ENCODE measurements around the gene TMUB1.

Gene TMUB1

DNA sequence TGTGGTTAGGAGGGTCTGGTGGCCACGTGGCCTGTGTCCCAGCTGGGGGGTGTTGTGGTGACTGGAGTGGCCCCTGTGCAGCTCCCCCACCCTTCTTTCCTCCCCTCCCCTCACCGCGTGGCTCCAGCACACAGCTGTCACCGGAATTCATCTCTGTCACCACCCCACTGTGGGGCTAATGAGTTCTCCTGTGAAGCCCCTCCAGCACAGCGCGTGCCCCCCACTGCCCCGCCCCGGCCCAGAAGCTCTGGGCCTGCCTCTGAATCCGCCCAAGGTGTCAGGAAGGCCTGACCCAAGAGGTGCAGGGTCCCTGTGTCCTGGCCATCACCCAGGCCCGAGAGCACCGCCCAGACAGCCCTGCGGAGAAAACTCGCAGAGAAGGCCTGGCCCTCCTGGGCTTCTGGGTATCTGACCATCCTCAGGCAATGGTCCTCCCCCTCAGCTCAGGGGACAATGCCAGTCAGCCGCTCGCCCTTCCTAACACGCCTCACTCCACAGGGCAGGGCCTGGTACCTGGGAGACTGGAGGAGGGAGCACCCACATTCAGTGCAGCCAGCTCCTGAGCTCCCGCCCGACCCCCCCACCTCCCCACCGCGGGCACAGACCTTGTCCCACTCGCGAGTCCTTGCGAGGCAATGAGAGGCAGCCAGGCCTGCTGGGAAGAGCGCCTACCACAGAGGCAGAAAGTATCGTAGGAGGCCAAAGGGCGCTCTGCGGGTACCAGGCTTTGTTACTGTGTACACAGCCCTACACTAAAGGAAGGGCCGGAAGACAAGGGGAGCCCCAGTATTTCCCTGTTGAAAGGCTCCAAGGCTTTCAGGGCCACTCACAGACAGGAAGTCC is 46.0 kb upstream of the TMUB1 start:
- Histone ChIP-seq H3K79me2 (ENCODE audit: insufficient read depth, low read length) (no peaks in the 10 kb centered on the region), H3K27me3 (ENCODE audit: insufficient read depth, low read length, poor library complexity, severe bottlenecking) (no peaks in the 10 kb centered on the region), H3K9me2 (replicated peaks; ENCODE audit: low read depth, low read length) (no peaks in the 10 kb centered on the region), H3K4me1 (ENCODE audit: insufficient read depth, low read length, poor library complexity, severe bottlenecking) (no peaks in the 10 kb centered on the region), H2AFZ (ENCODE audit: low read length) (no peak overlapping the region), H3K4me2 (ENCODE audit: low read depth, low read length, poor library complexity, severe bottlenecking) (no peak overlapping the region), H3F3A (ENCODE audit: low read depth) (no peaks in the 10 kb centered on the region), H3K4me3 (ENCODE audit: low read length, poor library complexity, severe bottlenecking) (no peak overlapping the region), H3K9ac (ENCODE audit: low read depth, low read length, poor library complexity, severe bottlenecking) (no peak overlapping the region), H3K9me3 (ENCODE audit: insufficient read depth, low read depth, low read length) (no peaks in the 10 kb centered on the region), H4K20me1 (ENCODE audit: insufficient read depth, low read length, poor library complexity, severe bottlenecking) (no peaks in the 10 kb centered on the region), H3K36me3 (ENCODE audit: insufficient read depth, low read length) (peaks cover 43% of the 10 kb centered on the region; the same call in 1 of the 2 replicates)
- no peak for TF ChIP-seq EZH2phosphoT487 (IDR thresholded peaks at IDR 0.05; ENCODE audit: borderline replicate concordance)
- TF ChIP-seq, protein P1, sequence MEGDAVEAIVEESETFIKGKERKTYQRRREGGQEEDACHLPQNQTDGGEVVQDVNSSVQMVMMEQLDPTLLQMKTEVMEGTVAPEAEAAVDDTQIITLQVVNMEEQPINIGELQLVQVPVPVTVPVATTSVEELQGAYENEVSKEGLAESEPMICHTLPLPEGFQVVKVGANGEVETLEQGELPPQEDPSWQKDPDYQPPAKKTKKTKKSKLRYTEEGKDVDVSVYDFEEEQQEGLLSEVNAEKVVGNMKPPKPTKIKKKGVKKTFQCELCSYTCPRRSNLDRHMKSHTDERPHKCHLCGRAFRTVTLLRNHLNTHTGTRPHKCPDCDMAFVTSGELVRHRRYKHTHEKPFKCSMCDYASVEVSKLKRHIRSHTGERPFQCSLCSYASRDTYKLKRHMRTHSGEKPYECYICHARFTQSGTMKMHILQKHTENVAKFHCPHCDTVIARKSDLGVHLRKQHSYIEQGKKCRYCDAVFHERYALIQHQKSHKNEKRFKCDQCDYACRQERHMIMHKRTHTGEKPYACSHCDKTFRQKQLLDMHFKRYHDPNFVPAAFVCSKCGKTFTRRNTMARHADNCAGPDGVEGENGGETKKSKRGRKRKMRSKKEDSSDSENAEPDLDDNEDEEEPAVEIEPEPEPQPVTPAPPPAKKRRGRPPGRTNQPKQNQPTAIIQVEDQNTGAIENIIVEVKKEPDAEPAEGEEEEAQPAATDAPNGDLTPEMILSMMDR (conservative IDR thresholded peaks at IDR 0.05; ENCODE audit: low read length), result no peak

DNA sequence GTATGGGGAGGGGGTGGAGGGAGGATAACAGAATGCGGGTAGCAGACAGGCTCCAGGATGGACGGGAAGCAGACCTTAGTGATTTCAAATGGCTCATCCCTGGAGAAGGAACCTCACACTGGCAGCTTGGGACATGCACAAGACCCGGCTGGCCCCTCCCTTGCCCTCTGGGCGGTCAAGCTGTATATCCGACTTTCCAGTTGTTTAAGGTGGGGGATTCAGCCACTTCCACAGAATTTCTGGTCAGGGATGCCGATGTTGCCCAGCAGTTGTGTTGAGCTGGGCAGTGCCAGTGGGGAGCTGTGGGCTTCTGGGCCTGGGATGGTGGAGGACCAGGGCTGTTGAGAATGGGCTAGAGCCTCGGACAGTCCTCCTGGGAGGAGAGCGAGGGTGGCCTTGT is 45.4 kb upstream of the TMUB1 start:
- TF ChIP-seq EZH2phosphoT487 (IDR thresholded peaks at IDR 0.05; ENCODE audit: borderline replicate concordance), result no peak
- TF ChIP-seq, protein P1 (conservative IDR thresholded peaks at IDR 0.05; ENCODE audit: low read length), result no peak
- Histone ChIP-seq H3K9me2 (replicated peaks; ENCODE audit: low read depth, low read length) (no peaks in the 10 kb centered on the region), H3K27me3 (ENCODE audit: insufficient read depth, low read length, poor library complexity, severe bottlenecking) (no peaks in the 10 kb centered on the region), H3K9me3 (ENCODE audit: insufficient read depth, low read depth, low read length) (no peaks in the 10 kb centered on the region), H3K79me2 (ENCODE audit: insufficient read depth, low read length) (no peaks in the 10 kb centered on the region), H3K36me3 (ENCODE audit: insufficient read depth, low read length) (peaks cover 38% of the 10 kb centered on the region; the same call in 1 of the 2 replicates), H3F3A (ENCODE audit: low read depth) (no peaks in the 10 kb centered on the region), H3K4me1 (ENCODE audit: insufficient read depth, low read length, poor library complexity, severe bottlenecking) (no peaks in the 10 kb centered on the region), H3K4me3 (ENCODE audit: low read length, poor library complexity, severe bottlenecking) (no peak overlapping the region), H3K4me2 (ENCODE audit: low read depth, low read length, poor library complexity, severe bottlenecking) (no peak overlapping the region), H4K20me1 (ENCODE audit: insufficient read depth, low read length, poor library complexity, severe bottlenecking) (no peaks in the 10 kb centered on the region), H3K9ac (ENCODE audit: low read depth, low read length, poor library complexity, severe bottlenecking) (no peak overlapping the region), H2AFZ (ENCODE audit: low read length) (no peak overlapping the region)

DNA sequence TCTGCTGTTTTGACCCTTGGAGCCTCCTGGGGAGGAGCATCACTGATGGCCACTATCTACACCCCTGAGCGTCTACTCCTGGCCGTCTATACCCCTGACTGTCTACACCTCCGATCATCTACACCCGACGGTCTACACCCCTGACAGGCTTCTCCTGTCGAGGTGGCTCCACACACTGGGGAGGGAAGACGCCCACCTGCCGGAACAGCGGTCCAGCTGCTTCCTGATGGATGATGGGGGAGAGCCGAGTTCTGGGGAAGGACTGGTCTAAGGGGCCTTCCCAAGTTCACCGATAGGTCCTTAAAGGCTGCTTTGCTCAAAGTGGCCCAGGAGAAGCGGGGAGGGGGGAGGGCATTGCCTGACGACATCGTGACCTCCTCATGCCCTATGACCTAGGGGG is 44.9 kb upstream of the TMUB1 start:
- H3K9me2 ChIP-seq (replicated peaks; ENCODE audit: low read depth, low read length), result no peaks in the 10 kb centered on the region
- peaks cover 41% of the 10 kb centered on the region; the same call in 1 of the 2 replicates for H3K36me3 ChIP-seq (ENCODE audit: insufficient read depth, low read length)
- H3K4me2 ChIP-seq (ENCODE audit: low read depth, low read length, poor library complexity, severe bottlenecking), result no peak overlapping the region
- no peaks in the 10 kb centered on the region for H3K9me3 ChIP-seq (ENCODE audit: insufficient read depth, low read depth, low read length)
- no peaks in the 10 kb centered on the region for H3K79me2 ChIP-seq (ENCODE audit: insufficient read depth, low read length)
- no peaks in the 10 kb centered on the region for H4K20me1 ChIP-seq (ENCODE audit: insufficient read depth, low read length, poor library complexity, severe bottlenecking)
- no peak overlapping the region for H3K9ac ChIP-seq (ENCODE audit: low read depth, low read length, poor library complexity, severe bottlenecking)
- no peaks in the 10 kb centered on the region for H3K4me1 ChIP-seq (ENCODE audit: insufficient read depth, low read length, poor library complexity, severe bottlenecking)
- H3F3A ChIP-seq (ENCODE audit: low read depth), result no peaks in the 10 kb centered on the region
- H3K27me3 ChIP-seq (ENCODE audit: insufficient read depth, low read length, poor library complexity, severe bottlenecking), result no peaks in the 10 kb centered on the region
- TF ChIP-seq, protein P1 (conservative IDR thresholded peaks at IDR 0.05; ENCODE audit: low read length), result no peak
- no peak for TF ChIP-seq EZH2phosphoT487 (IDR thresholded peaks at IDR 0.05; ENCODE audit: borderline replicate concordance)
- H3K4me3 ChIP-seq (ENCODE audit: low read length, poor library complexity, severe bottlenecking), result no peak overlapping the region
- no peak overlapping the region for H2AFZ ChIP-seq (ENCODE audit: low read length)
